B cell (primary cell): ENCODE measurements around the gene OR6B2. TPM values are rescaled to one million over a fixed set of nuclear protein-coding genes. Genes with fewer than 3 reads are reported as not detected.

ENCODE experiments used
- ATAC-seq: fragments of 200-7000 bp; cut with Tn5 transposase; one replicate; pipeline ENCODE4 v1.10.0; 2021; ENCODE audit warnings: low read depth, mild to moderate bottlenecking, moderate number of reproducible peaks, moderate library complexity
- CTCF ChIA-PET: fragments of 350-600 bp; sonication (Branson Sonifier 250); formaldehyde crosslinking; loops from one replicate; lab custom pipeline; 2021; ENCODE audit warnings: antibody characterized with exemption, inconsistent platforms; lab: Charles Lee
- POLR2A ChIA-PET: fragments of 350-600 bp; sonication (Branson Sonifier 250); formaldehyde crosslinking; loops from one replicate; lab custom pipeline; 2021; ENCODE audit warnings: antibody characterized with exemption; lab: Charles Lee
- DNase-seq: peaks from one replicate; pipeline ENCODE4 v3.0.0; 2013
- H2AFZ ChIP-seq: 2 replicates; pipeline ENCODE4 v1.6.1; 2012; ENCODE audit warnings: mild to moderate bottlenecking, low read depth, low read length; ENCODE audit not compliant: insufficient read depth, poor library complexity, severe bottlenecking
- H3K27ac ChIP-seq, 2 donors: 1 replicate in 1 of 2; 2 replicates in 1 of 2; pipeline ENCODE4 v1.5.1; 2012 to 2013; ENCODE audit warnings: low read length in 2 of 2, mild to moderate bottlenecking in 2 of 2, moderate library complexity in 1 of 2
- H3K27me3 ChIP-seq, 4 experiments: fragments of 200-600 bp in 1 of 4; sonication (generic) in 1 of 4; replicated peaks in 1 of 4; 1 replicate in 2 of 4; 2 replicates in 2 of 4; pipeline versions ENCODE4 v1.6.1 to v1.7.0; 2013 to 2016; ENCODE audit warnings: low read length in 3 of 4, mild to moderate bottlenecking in 2 of 4, mixed read lengths in 1 of 4, moderate library complexity in 1 of 4; ENCODE audit not compliant: insufficient read depth in 4 of 4, control insufficient read depth in 3 of 4; ENCODE audit errors: control extremely low read depth in 1 of 4
- H3K36me3 ChIP-seq, 2 experiments: replicated peaks in 1 of 2; 1 replicate in 1 of 2; 2 replicates in 1 of 2; pipeline versions ENCODE4 v1.6.1 to v1.7.1; 2013; ENCODE audit warnings: low read length in 1 of 2; ENCODE audit not compliant: insufficient read depth in 2 of 2, control insufficient read depth in 1 of 2; ENCODE audit errors: control extremely low read depth in 1 of 2, extremely low read depth in 1 of 2
- H3K4me1 ChIP-seq, 2 donors: fragments of 200-600 bp in 1 of 2; sonication (generic) in 1 of 2; 1 replicate in 1 of 2; 2 replicates in 1 of 2; pipeline versions ENCODE4 v1.5.1 to v1.6.1; 2013 to 2017; ENCODE audit warnings: low read length in 2 of 2; ENCODE audit not compliant: control insufficient read depth in 2 of 2, insufficient read depth in 2 of 2
- H3K4me2 ChIP-seq: replicated peaks from 2 replicates; pipeline ENCODE3; 2012; ENCODE audit warnings: mild to moderate bottlenecking, low read depth, low read length; ENCODE audit not compliant: poor library complexity, severe bottlenecking
- H3K4me3 ChIP-seq, 5 experiments: fragments of 200-600 bp in 1 of 5; sonication (generic) in 1 of 5; 1 replicate in 3 of 5; 2 replicates in 2 of 5; pipeline versions ENCODE4 v1.5.1 to v1.7.0; 2011 to 2016; ENCODE audit warnings: low read length in 4 of 5, mild to moderate bottlenecking in 4 of 5, low read depth in 2 of 5, control low read depth in 1 of 5, moderate library complexity in 1 of 5; ENCODE audit not compliant: insufficient read depth in 1 of 5; ENCODE audit errors: control extremely low read depth in 1 of 5, extremely low read depth in 1 of 5
- H3K79me2 ChIP-seq: fragments of 200-600 bp; sonication (generic); one replicate; pipeline ENCODE4 v1.6.0; 2016; ENCODE audit warnings: low read length; ENCODE audit not compliant: control insufficient read depth, insufficient read depth
- H3K9ac ChIP-seq: fragments of 200-600 bp; sonication (generic); 2 replicates; pipeline ENCODE4 v1.6.1; 2017; ENCODE audit warnings: mild to moderate bottlenecking, low read length, moderate library complexity
- H3K9me3 ChIP-seq, 3 donors: one replicate each; pipeline versions ENCODE4 v1.6.1 to v1.7.1; 2013; ENCODE audit warnings: low read length in 2 of 3; ENCODE audit not compliant: control insufficient read depth in 2 of 3, insufficient read depth in 1 of 3; ENCODE audit errors: control extremely low read depth in 1 of 3
- H4K20me1 ChIP-seq: 2 replicates; pipeline ENCODE4 v1.6.0; 2012; ENCODE audit warnings: mild to moderate bottlenecking, low read length; ENCODE audit not compliant: insufficient read depth, control insufficient read depth, poor library complexity, severe bottlenecking
- H3K27ac Mint-ChIP-seq: one replicate; pipeline ENCODE4 v1.8.0; 2021; ENCODE audit warnings: mixed read lengths
- H3K27me3 Mint-ChIP-seq: one replicate; pipeline ENCODE4 v1.8.0; 2021; ENCODE audit warnings: mixed read lengths
- H3K4me1 Mint-ChIP-seq: one replicate; pipeline ENCODE4 v1.8.0; 2021; ENCODE audit warnings: mixed read lengths
- H3K4me3 Mint-ChIP-seq: one replicate; pipeline ENCODE4 v1.8.0; 2021; ENCODE audit warnings: mixed read lengths
- H3K9me3 Mint-ChIP-seq: one replicate; pipeline ENCODE4 v1.8.0; 2022; ENCODE audit warnings: mixed read lengths; ENCODE audit not compliant: insufficient read depth
- CTCF ChIP-seq: fragments of 200-600 bp; IDR thresholded peaks from one replicate; pipeline ENCODE4 v1.8.0; 2022; ENCODE audit warnings: antibody characterized with exemption, mild to moderate bottlenecking
- EZH2 ChIP-seq: IDR thresholded peaks from 2 replicates; pipeline ENCODE4 v1.6.1; 2012; ENCODE audit warnings: borderline replicate concordance, low read depth, mild to moderate bottlenecking, moderate library complexity, low read length; ENCODE audit not compliant: insufficient read depth, poor library complexity, severe bottlenecking
- WGBS: methylation state at CpG from one replicate; pipeline ENCODE4 v1.1.5; 2013; ENCODE audit warnings: missing lambda C conversion rate; ENCODE audit not compliant: insufficient coverage; 5-methylcytosine and 5-hydroxymethylcytosine counted together
- intact Hi-C: fragments of 100-400 bp; cut with micrococcal nuclease; formaldehyde crosslinking; loops from one replicate; pipeline ENCODE4 v1.10.0; 2022
- polyA plus RNA-seq: library from polyadenylated mRNA; depleted of rRNA; stranded (reverse); fragments of >200 nt; gene quantifications from 2 replicates; pipeline ENCODE4 v1.2.3, GENCODE V29; 2012
- total RNA-seq, 2 donors: library from RNA; stranded (reverse); fragments of 120-200 nt in 1 of 2; gene quantifications; 1 replicate in 1 of 2; 2 replicates in 1 of 2; pipeline versions ENCODE4 v1.2.3 to v1.2.4, GENCODE V29; 2013 to 2022

The OR6B2 gene
- total and polyA plus RNA-seq, 2 donors (not counting 1 experiment from before 2014, with no cell fraction given), result not detected

GRCh38 chr2:239990966-239991365, 39.3 kb downstream of the OR6B2 start:
- Histone ChIP-seq H3K27ac (no peak overlapping the region), H4K20me1 (no peaks in the 10 kb centered on the region), H3K4me1 (no peaks in the 10 kb centered on the region), H3K27me3 (no peaks in the 10 kb centered on the region), H3K36me3 (peaks cover 1 to 47% of the 10 kb centered on the region in 2 experiments), H3K4me2 (no peak overlapping the region), H3K9ac (no peak overlapping the region), H3K79me2 (no peaks in the 10 kb centered on the region), H2AFZ (no peak overlapping the region), H3K9me3 (no peaks in the 10 kb centered on the region), H3K4me3 (no peak overlapping the region)
- DNase-seq (no peak), ATAC-seq (no peak)
- no peak overlapping the region for H3K4me3 Mint-ChIP-seq
- 97% methylated on average over 12 of the region's 14 CpGs for WGBS
- TF ChIP-seq EZH2 (no peak), CTCF (no peak)
- intact Hi-C loops, result no loop called here
- no peaks in the 10 kb centered on the region for H3K9me3 Mint-ChIP-seq
- no peak overlapping the region for H3K27ac Mint-ChIP-seq
- POLR2A ChIA-PET, result no interaction called here
- CTCF ChIA-PET, result interaction anchor here (2.8 to 3.6 kb wide), 2 partner anchors 724 to 847 kb away, joined by 9 to 15 read pairs; no protein-coding TSS in a partner anchor
- H3K4me1 Mint-ChIP-seq, result no peaks in the 10 kb centered on the region
- H3K27me3 Mint-ChIP-seq, result no peaks in the 10 kb centered on the region

- H3K4me3 Mint-ChIP-seq, result no peak overlapping the region
- 100% methylated on average over 4 of the region's 5 CpGs for WGBS
Observed at GRCh38 chr2:239985356-239985755, 44.9 kb downstream of the OR6B2 start.

More at GRCh38 chr2:239985356-239985755, 44.9 kb downstream of the OR6B2 start:
- ATAC-seq (no peak), DNase-seq (no peak)
- no peaks in the 10 kb centered on the region for H3K27me3 ChIP-seq
- ChIA-PET CTCF (no interaction called here), POLR2A (no interaction called here)
- no peak overlapping the region for H3K4me2 ChIP-seq
- TF ChIP-seq EZH2, result no peak
- TF ChIP-seq CTCF, result no peak
- Mint-ChIP-seq H3K27me3 (no peaks in the 10 kb centered on the region), H3K4me1 (peaks cover 3% of the 10 kb centered on the region), H3K9me3 (peaks cover 3% of the 10 kb centered on the region), H3K27ac (no peak overlapping the region)
- no peak overlapping the region for H3K4me3 ChIP-seq
- peaks cover 7% of the 10 kb centered on the region for H4K20me1 ChIP-seq
- intact Hi-C loops, result no loop called here
- no peak overlapping the region for H3K9ac ChIP-seq
- peaks cover 7% of the 10 kb centered on the region for H3K79me2 ChIP-seq
- no peak overlapping the region for H3K27ac ChIP-seq
- H3K36me3 ChIP-seq, result peaks cover under 1 to 72% of the 10 kb centered on the region in 2 experiments
- H2AFZ ChIP-seq, result no peak overlapping the region
- H3K9me3 ChIP-seq, result peaks cover 0 to 5% (median 2%) of the 10 kb centered on the region in 3 donors
- no peaks in the 10 kb centered on the region for H3K4me1 ChIP-seq
